Measurements from ENCODE around the gene APC2.

Gene APC2

DNA sequence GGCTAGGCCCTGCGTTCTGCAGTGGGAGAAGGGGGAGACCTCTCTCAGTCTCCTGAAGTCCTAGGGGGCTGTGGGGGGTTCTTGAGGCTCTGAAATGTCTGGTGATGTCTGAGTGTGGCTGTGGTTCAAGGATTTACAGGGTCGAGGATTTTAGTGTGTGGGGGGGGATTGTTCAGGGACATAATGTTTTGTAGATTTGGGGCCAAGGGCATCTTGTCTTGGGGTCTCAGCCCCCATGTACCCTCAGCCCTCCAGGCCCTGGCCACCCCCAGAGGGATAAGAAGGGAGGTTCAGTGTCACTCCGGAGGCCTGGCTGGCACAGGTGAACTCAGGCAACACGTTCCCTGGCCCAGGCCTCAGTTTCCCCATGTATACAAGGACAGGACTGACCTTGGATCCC lies 2.4 kb upstream of the APC2 start:
- DNase-seq = no peak

DNA sequence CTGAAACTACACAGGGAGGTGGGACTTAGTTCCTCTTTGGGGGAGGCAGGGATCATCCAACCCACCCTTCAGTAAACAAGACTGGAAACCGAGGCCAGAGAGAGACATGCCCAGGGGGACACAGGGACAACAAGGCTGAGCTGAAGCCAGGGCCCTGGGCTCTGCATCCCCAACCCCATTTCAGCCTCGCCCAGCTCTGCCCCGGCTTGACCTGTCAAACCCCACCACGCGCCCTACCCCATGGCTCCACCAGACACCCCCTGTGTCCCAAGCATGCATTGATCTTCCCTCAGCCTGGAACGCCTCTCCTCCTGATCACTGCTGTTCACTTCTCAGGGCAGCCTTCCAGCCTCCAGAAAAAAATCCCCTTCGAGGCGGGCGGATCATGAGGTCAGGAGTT lies 2.0 kb upstream of the APC2 start:
- DNase-seq = no peak

DNA sequence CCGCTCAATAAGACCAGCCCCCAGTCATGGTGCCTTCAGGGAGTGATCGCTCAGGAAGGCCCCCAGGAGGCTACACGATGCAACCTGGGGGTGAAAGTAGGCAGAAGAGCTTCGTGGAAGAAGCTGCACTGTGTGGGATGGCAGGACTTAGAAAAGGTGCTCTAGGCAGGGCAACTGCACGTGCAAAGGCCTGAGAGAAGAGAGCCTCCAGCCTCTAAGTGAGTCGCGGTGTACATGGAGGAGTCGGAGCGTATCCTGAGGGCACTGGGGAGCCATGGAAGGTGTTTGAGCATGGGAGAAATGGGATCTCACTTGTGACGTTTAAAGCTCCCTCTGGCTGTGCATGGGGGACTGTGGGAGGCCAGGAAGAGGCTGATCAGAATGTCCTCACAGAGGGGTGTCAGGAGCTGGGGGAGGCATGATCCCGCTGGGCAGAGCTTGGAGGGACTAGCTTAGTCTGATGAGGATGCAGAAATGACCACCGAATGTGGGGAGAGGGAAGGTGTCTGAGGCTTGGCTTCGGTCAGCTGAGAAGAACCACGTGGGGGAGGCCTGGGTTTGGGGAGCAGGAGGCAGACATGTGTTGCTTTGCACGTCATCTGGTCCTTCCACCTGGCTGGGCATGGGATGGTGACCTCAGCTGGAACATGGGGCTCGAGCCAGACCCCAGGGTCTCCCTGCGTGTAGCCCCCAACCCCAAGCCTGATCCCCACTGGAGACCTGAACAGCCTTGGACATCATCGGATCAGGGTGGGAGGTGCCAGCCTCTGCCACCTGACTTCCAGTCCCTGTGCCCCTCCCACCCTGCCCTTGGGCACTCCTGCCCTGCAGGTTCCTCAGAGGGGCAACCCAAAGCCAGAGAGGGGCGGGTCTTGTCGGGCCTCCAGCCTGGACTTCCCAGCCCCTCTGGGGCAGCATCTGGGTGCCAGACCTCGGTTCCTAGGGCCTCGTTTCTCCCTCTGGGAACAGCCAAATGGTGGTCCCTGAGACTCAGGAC lies 1.1 kb downstream of the APC2 start:
- DNase-seq = no peak

DNA sequence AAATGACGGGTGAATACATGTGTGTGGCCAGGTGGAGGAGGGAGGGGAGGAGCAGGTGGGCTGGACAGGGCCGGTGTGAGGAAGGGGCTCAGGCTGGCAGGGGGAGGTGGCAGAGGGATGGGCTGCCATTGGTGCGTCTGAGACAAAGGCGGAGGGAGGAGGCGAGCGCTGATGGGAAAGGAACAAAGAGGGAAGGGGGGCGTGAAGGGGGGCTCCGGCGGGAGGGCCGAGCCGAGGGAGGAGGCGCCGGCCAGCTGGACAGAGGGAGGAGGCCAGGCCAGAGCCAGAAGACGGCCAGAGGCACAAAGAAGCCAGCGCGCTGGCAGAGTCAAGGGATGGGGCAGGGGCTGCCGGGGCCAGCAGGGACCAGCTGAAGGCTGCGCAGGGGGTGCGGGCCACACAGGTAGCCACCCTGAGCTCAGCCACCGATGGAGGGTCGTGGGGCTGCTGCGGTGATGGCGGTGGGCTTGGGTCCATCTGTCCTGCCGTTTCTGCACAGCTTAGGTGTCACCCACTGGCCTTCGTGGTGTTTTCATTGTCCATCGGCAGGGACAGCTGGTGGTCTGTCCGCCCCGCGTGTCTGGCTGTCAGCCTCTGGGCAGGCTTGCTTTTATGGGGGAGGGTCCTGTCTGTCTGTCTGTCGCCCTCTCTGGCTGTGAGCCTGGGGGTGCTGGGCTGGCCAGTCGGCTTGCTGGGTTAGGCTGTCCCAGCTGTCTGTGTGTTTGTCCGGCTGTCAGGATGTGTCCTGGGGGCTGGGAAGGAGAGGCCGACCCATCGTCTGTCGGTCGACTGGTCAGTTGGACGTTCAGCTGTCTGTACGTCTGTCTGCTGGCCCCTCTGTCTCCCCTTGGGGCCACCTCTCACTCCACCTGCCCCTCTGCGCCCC lies 2.2 kb downstream of the APC2 start:
- DNase-seq = no peak

DNA sequence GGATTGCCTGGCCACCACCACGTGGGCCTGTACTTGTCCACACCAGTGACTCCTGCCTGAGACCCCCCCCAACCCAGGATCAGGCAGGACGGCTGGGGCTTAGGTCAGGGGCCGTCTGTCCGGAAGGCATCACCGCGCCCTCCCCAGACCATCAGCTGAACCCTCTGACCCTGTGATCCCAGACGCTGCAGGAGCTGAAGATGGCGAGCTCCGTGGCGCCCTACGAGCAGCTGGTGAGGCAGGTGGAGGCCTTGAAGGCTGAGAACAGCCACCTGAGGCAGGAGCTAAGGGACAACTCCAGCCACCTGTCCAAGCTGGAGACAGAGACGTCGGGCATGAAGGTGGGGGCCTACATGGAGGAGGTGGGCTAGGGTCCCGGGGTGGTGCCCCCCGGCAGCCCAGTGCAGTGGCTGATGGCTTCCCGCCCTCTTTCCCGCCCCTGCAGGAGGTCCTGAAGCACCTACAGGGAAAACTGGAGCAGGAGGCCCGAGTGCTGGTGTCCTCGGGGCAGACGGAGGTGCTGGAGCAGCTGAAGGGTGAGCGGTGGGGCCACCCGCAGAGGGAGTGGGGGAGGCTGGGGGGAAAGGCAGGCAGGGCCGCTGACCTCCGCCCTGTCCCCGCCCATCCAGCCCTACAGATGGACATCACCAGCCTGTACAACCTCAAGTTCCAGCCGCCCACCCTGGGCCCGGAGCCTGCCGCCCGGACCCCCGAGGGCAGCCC lies 3.0 kb downstream of the APC2 start:
- DNase-seq = no peak

DNA sequence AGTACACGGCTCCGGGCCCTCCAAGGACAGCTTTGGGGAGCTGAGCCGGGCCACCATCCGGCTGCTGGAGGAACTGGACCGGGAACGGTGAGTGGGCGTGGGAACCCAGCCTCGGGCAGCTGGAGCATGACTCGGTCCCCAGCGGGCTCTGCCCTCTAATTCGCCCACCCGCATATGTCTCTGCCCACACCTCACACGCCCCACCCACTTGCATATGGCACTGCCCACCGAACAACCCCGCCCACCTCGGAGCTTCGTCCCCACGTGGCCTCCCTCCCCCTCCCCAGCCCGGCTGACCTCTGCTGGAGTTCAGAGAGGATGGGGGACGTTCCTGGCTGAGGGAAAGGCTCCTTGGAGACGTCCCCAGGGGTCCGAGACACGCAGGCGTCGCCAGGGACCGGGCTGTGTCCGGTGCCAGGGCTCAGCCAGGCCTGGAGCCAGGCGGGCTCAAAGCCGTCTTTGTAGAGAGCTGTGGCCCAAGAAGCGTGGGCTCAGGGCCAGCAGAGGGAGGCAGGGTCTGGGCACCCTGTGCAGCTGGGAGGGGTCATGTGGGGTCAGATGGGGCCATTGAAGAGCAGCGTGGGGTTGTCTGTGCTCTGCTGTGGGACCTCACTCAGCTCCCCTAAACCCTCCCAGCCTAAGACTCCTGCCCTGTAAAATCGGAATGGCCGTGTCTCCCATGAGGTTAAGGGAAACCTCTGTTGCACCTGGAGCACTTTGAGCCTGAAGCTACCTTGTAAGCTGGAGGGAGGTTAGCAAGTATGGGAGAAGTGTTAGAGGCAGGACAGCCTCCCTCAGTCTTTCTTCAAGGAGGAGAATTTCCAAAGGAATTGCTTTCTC lies 3.8 kb downstream of the APC2 start:
- no peak for DNase-seq

DNA sequence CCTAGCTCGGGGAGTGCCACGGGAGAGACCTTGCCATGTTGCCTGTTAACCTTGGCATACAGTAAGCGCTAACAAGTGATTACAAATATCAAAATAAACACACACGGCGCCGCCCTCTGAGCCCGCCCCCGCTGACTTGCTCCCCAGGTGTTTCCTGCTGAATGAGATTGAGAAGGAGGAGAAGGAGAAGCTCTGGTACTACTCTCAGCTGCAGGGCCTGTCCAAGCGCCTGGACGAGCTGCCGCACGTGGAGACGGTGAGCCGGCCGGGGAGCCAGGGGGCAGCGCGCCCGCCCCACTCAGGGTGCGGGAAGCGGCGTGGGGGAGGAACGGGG lies 5.0 kb downstream of the APC2 start:
- DNase-seq = no peak

DNA sequence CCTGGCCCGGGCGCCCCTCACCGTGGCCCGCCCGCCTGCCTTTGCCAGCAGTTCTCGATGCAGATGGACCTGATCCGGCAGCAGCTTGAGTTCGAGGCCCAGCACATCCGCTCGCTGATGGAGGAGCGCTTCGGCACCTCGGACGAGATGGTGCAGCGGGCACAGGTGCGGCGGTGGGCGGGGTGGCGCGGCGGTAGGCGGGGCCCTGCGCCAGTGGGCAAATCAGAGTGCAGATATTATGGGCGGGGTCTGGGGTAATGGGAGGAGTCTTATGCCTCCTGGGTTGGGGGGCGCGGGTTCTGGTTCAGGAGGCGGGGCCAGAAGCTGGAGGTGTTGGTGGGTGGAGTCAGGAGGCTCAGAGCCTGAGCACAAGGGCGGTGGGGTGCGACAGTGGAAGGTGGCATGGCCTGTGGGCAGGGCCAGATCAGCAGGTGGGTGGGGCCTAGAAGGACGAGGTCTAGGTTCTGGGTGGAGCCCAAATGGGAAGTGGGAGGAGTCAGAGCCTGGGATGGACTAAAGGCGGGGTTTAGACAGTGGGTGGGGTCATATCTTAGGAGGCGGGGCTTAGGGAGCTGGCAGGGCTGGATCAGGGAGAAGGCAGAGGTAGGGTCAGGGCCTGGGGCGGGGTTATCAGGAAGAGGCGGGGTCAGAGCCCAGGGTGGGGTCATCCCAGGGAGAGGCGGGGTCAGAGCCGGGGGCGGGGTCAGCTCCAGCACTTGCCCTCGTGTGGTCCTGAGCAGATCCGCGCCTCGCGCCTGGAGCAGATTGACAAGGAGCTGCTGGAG lies 5.6 kb downstream of the APC2 start:
- peak; percentile 72 for DNase-seq

DNA sequence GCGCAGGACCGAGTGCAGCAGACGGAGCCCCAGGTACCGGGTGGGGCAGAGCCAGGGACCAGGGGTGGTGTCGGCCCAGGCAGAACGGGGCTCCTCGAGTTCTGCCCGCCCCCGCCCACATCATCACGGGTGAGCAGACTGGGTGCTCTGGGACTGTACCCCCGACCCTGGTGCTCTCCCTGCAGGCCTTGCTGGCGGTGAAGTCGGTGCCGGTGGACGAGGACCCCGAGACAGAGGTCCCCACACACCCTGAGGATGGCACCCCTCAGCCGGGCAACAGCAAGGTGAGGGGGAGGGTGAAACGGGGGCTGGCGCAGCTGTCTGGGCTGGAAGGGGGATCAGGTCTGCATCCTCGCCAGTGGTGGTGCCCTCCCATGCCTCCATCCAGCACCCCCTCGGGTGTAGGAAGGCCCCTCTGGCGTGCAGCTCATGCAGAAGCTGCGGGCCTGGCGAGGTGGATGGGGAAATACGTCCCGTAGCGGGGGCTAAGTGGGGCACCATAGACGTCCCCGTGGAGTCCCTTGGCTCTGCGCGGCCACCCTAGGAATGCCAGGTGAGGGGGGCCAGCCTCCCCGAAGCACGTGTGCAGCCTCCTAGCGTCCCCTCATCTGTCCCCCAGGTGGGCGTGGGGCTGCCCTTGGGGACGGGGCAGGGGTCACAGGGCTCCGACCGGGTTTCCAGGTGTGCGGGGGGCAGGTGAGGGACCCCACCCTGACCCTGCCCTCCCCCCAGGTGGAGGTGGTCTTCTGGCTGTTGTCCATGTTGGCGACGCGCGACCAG lies 6.4 kb downstream of the APC2 start:
- no peak for DNase-seq

DNA sequence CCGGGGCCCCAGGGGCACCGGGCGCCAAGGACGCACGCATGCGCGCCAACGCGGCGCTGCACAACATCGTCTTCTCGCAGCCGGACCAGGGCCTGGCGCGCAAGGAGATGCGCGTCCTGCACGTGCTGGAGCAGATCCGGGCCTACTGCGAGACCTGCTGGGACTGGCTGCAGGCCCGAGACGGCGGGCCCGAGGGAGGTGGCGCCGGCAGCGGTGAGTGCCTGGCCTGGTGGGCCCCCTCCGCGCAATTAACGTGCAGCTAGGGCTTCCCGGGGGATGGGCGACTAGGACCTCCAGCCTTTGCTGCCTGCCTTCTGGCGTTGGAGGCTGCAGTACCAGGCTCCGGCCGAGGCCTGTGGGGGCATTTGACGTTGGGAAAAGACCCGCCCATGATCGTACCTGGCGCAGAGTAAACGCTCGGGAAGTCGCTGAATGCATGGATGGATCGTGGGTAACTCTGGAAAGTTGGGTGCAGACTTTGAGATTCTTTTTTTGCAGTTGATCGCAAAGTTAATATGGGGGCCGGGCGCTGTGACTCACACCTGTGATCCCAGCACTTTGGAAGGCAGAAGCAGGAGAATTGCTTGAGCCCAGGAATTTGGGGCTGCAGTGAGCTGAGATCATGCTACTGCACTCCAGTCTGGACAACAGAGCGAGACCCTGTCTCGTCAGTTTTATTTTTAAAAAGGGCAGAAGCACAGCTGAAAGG lies 7.3 kb downstream of the APC2 start:
- DNase-seq = no peak

DNA sequence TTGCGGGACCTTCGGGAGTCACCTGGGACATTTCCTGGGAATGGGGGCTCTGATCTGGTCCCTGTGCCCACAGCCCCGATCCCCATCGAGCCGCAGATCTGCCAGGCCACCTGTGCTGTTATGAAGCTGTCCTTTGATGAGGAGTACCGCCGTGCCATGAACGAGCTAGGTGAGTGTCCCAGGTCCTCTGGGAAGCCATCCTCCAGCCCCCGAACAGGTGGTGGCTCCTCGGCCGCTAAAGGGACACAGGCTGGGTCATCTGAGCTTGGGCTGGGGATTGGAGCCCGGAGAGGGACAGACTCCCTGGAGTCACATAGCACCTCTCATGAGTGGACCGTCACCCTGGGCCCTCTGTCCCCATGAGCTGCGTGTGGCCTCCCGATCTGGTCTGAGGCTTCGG lies 8.0 kb downstream of the APC2 start:
- DNase-seq = no peak

DNA sequence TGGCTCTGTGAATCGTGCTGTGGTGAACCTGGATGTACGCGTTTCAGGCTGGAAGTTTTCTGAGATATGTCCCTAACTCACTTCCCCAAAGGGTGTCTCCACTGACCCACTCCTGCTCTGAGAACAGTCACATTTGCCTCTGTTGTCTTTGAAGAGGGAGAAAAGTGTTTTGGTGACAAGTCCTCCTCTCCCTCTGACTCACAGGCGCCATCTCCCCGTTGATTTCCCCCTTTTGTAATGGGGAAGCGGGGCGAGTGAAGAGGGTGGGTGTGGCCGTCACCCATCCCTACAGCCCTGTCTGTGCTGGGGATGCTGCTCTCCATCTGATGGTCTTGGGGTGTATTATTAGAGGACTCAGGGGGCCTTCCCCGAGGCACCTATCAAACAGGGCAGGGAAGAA lies 9.6 kb downstream of the APC2 start:
- DNase-seq = no peak

DNA sequence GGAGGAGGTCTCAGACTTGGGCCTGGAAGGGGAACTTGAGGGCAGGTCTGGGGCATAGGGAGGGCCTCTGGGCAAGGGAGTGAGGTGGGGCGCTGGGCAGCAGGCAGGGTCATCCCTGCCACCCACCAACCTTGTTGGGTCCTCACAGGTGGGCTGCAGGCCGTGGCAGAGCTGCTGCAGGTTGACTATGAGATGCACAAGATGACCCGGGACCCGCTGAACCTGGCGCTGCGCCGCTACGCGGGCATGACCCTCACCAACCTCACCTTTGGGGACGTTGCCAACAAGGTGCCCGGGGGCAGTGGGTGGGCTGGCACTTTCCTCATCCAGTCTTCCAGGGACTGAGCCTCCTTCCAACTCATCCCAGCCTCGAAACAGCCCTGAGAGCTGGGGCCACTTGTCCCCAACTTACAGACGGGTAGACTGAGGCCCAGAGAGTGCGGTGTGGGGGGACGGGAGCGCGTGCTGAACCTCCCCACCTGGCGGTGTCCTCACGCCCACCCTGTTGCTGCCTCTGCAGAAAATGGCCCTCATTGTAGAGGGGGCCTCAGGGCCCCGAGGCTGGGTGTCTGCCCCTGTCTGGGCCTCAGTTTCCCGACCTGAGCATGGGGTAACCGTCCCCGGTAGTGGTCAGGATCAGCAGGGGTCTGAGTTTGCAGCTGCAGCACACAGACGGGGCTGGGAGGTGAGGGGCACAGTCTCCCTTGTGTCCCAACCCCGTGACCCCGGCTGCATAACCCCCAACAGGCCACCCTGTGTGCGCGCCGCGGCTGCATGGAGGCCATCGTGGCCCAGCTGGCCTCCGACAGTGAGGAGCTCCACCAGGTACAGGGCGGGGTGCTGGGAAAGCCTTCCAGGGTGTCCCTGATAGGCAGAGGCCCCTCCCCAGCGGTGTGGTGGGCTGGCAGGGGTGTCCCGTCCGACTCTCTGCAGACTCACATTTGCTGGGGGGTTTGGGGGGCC lies 10.4 kb downstream of the APC2 start:
- DNase-seq = no peak

DNA sequence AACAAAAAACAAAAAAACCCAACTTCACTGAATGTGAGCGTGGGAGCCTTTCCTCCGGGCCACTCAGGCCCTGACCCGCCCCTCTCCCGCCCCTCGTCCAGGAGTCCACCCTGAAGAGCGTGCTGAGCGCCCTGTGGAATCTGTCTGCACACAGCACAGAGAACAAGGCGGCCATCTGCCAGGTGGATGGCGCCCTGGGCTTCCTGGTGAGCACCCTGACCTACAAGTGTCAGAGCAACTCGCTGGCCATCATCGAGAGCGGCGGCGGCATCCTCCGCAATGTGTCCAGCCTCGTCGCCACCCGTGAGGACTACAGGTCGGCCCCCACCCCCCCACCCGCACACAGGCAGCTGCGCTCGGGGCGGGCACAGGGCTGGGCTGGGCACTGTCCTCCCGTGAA lies 11.9 kb downstream of the APC2 start:
- no peak for DNase-seq

DNA sequence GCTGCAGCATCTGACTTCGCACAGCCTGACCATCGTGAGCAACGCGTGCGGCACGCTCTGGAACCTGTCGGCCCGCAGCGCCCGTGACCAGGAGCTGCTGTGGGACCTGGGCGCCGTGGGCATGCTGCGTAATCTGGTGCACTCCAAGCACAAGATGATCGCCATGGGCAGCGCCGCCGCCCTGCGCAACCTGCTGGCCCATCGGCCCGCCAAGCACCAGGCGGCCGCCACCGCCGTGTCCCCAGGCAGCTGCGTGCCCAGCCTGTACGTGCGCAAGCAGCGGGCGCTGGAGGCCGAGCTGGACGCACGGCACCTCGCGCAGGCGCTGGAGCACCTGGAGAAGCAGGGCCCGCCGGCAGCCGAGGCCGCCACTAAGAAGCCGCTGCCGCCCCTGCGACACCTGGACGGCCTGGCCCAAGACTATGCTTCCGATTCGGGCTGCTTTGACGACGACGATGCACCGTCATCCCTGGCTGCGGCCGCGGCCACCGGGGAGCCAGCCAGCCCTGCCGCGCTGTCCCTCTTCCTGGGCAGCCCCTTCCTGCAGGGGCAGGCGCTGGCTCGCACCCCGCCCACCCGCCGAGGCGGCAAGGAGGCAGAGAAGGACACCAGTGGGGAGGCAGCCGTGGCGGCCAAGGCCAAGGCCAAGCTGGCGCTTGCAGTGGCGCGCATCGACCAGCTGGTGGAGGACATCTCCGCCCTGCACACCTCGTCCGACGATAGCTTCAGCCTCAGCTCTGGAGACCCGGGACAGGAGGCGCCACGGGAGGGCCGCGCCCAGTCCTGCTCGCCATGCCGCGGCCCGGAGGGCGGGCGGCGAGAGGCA lies 15.5 kb downstream of the APC2 start:
- DNase-seq = peak; percentile 60

DNA sequence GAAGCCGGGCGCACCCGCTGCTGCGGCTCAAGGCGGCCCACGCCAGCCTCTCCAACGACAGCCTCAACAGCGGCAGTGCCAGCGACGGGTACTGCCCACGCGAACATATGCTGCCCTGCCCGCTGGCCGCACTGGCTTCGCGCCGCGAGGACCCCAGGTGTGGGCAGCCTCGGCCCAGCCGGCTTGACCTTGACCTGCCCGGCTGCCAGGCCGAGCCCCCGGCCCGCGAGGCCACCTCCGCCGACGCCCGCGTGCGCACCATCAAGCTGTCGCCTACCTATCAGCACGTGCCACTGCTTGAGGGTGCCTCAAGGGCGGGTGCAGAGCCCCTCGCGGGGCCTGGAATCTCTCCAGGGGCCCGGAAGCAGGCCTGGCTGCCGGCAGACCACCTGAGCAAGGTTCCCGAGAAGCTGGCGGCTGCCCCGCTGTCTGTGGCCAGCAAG lies 16.1 kb downstream of the APC2 start:
- no peak for DNase-seq

DNA sequence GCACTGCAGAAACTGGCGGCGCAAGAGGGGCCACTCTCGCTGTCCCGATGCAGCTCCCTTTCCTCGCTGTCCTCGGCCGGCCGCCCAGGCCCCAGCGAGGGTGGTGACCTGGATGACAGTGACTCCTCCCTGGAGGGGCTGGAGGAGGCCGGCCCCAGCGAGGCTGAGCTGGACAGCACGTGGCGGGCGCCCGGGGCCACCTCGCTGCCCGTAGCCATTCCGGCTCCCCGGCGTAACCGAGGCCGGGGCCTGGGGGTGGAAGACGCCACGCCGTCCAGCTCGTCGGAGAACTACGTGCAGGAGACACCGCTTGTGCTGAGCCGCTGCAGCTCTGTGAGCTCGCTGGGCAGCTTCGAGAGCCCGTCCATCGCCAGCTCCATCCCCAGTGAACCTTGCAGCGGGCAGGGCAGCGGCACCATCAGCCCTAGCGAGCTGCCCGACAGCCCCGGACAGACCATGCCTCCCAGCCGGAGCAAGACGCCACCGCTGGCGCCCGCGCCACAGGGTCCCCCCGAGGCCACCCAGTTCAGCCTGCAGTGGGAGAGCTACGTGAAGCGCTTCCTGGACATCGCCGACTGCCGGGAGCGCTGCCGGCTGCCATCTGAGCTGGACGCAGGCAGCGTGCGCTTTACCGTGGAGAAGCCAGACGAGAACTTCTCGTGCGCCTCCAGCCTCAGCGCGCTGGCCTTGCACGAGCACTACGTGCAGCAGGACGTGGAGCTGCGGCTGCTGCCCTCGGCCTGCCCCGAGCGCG lies 16.7 kb downstream of the APC2 start:
- peak; percentile 16 for DNase-seq

All from stimulated activated CD4-positive, alpha-beta T cell treated with anti-CD3 and anti-CD28 coated beads, Interleukin-15, amount 100 ng/mL, for 24 hours (primary cell).